HepG2 (cell line): Measurements from ENCODE around the gene FGFR3. TPM values are rescaled to one million over a fixed set of nuclear protein-coding genes. Genes with fewer than 3 reads are reported as not detected.

Experiments
- ATAC-seq: fragments of 200-7000 bp; cut with Tn5 transposase; 3 replicates; pipeline ENCODE4 v1.9.1; 2020; ENCODE audit warnings: mild to moderate bottlenecking, moderate library complexity
- BruUV-seq: library from RNA; stranded (reverse); fragments of 400-500 nt; replicated peaks from 2 replicates; lab custom pipeline; 2021; lab: Mats Ljungman, UMichigan
- CTCF ChIA-PET: fragments of 300-600 bp; formaldehyde crosslinking; extraction: SDS; loops from one replicate; lab custom pipeline; 2021; ENCODE audit warnings: low total read pairs, inconsistent platforms, low intra/inter-chr PET ratio; lab: Yijun Ruan, JAX
- POLR2A ChIA-PET: fragments of 350-600 bp; sonication (Branson Sonifier 250); formaldehyde crosslinking; loops from one replicate; lab custom pipeline; 2020; ENCODE audit warnings: antibody characterized with exemption, inconsistent platforms; lab: Yijun Ruan, JAX
- DNase-seq: peaks from one replicate; pipeline ENCODE4 v3.0.0-alpha.2; 2015; ENCODE audit warnings: low spot score
- FAIRE-seq: peaks from 3 replicates; lab custom pipeline; 2011; peaks lifted over from hg19 to GRCh38; lab: Jason Lieb, UNC
- H2AFZ ChIP-seq: one replicate; pipeline ENCODE4 v1.6.1; 2011; ENCODE audit warnings: low read length, inconsistent platforms
- H3K27ac ChIP-seq: fragments of 300-600 bp; 3 replicates; pipeline ENCODE4 v1.8.0; 2011; ENCODE audit warnings: mixed run types, mild to moderate bottlenecking, mixed read lengths, low read length, inconsistent platforms; ENCODE audit not compliant: insufficient read depth; ENCODE audit errors: extremely low read length
- H3K27me3 ChIP-seq, 2 experiments: fragments of 200-600 bp in 1 of 2; 2 replicates in 1 of 2; 3 replicates in 1 of 2; pipeline versions ENCODE4 v1.6.0 to v1.8.0; 2011; ENCODE audit warnings: low read length in 2 of 2, mild to moderate bottlenecking in 2 of 2, moderate library complexity in 2 of 2, inconsistent platforms in 1 of 2; ENCODE audit not compliant: insufficient read depth in 2 of 2, control insufficient read depth in 1 of 2
- H3K36me3 ChIP-seq, 2 experiments: fragments of 200-600 bp in 1 of 2; replicated peaks in 1 of 2; 2 replicates in 1 of 2; 3 replicates in 1 of 2; pipeline versions ENCODE4 v1.5.1 to v1.8.0; 2011; ENCODE audit warnings: low read length in 2 of 2, inconsistent platforms in 1 of 2; ENCODE audit not compliant: insufficient read depth in 2 of 2, control insufficient read depth in 1 of 2
- H3K4me1 ChIP-seq: 2 replicates; pipeline ENCODE4 v1.5.1; 2012; ENCODE audit warnings: low read length, inconsistent platforms; ENCODE audit not compliant: insufficient read depth
- H3K4me2 ChIP-seq: 2 replicates; pipeline ENCODE4 v1.6.0; 2011; ENCODE audit warnings: low read depth, low read length, inconsistent platforms
- H3K4me3 ChIP-seq, 3 experiments: fragments of 200-600 bp in 1 of 3; sonication (generic), shearing (Covaris generic) in 1 of 3; replicated peaks in 1 of 3; 2 replicates each; pipeline ENCODE4 v1.5.1; 2011 to 2016; ENCODE audit warnings: low read length in 3 of 3, inconsistent platforms in 2 of 3, low read depth in 2 of 3, mild to moderate bottlenecking in 2 of 3, control low read depth in 1 of 3, mixed read lengths in 1 of 3; ENCODE audit not compliant: insufficient read depth in 1 of 3
- H3K79me2 ChIP-seq: one replicate; pipeline ENCODE4 v1.6.1; 2011; ENCODE audit warnings: low read length, inconsistent platforms; ENCODE audit not compliant: insufficient read depth
- H3K9ac ChIP-seq: 2 replicates; pipeline ENCODE4 v1.6.0; 2011; ENCODE audit warnings: mild to moderate bottlenecking, low read depth, low read length, inconsistent platforms; ENCODE audit not compliant: insufficient read depth
- H3K9me3 ChIP-seq: 2 replicates; pipeline ENCODE4 v1.5.1; 2012; ENCODE audit warnings: mild to moderate bottlenecking, low read length
- H4K20me1 ChIP-seq: 2 replicates; pipeline ENCODE4 v1.6.0; 2011; ENCODE audit warnings: inconsistent platforms, mild to moderate bottlenecking, low read length, moderate library complexity; ENCODE audit not compliant: insufficient read depth
- FOXC1 ChIP-seq: sonication (generic); formaldehyde crosslinking; IDR thresholded peaks from 2 replicates; pipeline ENCODE4 v1.8.0; 2022; ENCODE audit warnings: mild to moderate bottlenecking, missing genetic modification reagents, borderline replicate concordance
- GZF1 ChIP-seq: sonication (generic); formaldehyde crosslinking; IDR thresholded peaks from 2 replicates; pipeline ENCODE4 v1.5.1; 2020; ENCODE audit warnings: mild to moderate bottlenecking, missing genetic modification reagents
- HDAC2 ChIP-seq: sonication (generic); formaldehyde crosslinking; IDR thresholded peaks from 2 replicates; pipeline ENCODE4 v1.4.0; 2020; ENCODE audit warnings: missing genetic modification reagents
- HNRNPL ChIP-seq: fragments of 200-400 bp; formaldehyde crosslinking; IDR thresholded peaks from 2 replicates; pipeline ENCODE4 v1.6.1; 2017; ENCODE audit warnings: mild to moderate bottlenecking, low read depth, low read length
- KLF9 ChIP-seq: IDR thresholded peaks from 2 replicates; pipeline ENCODE4 v1.6.1; 2016; ENCODE audit warnings: low read depth
- MEIS1 ChIP-seq: sonication (generic); formaldehyde crosslinking; IDR thresholded peaks from 2 replicates; pipeline ENCODE4 v1.9.0; 2021; ENCODE audit warnings: mild to moderate bottlenecking, missing genetic modification reagents, moderate library complexity, borderline replicate concordance
- NFE2 ChIP-seq: sonication (generic); formaldehyde crosslinking; IDR thresholded peaks from 2 replicates; pipeline ENCODE4 v1.4.0; 2020; ENCODE audit warnings: missing genetic modification reagents
- RBM22 ChIP-seq: fragments of 200-400 bp; formaldehyde crosslinking; optimal IDR thresholded peaks from 2 replicates; pipeline ENCODE3; 2017; ENCODE audit warnings: mild to moderate bottlenecking, low read length, moderate library complexity
- SP1 ChIP-seq, 2 experiments: fragments of 450-650 bp in 1 of 2; sonication (generic) in 1 of 2; formaldehyde crosslinking in 1 of 2; IDR thresholded peaks; 2 replicates each; pipeline versions ENCODE4 v1.4.0 to v1.6.1; 2016 to 2020; ENCODE audit warnings: missing genetic modification reagents in 1 of 2
- ZBTB38 ChIP-seq: sonication (generic); formaldehyde crosslinking; IDR thresholded peaks from 2 replicates; pipeline ENCODE4 v1.5.1; 2020; ENCODE audit warnings: mild to moderate bottlenecking, missing genetic modification reagents
- ZBTB43 ChIP-seq: sonication (generic); formaldehyde crosslinking; conservative IDR thresholded peaks from 2 replicates; pipeline ENCODE4 v1.4.0; 2020; ENCODE audit warnings: missing genetic modification reagents
- ZNF326 ChIP-seq: sonication (generic); formaldehyde crosslinking; IDR thresholded peaks from 2 replicates; pipeline ENCODE4 v1.4.0; 2020; ENCODE audit warnings: missing genetic modification reagents, borderline replicate concordance
- ZNF513 ChIP-seq: sonication (generic); formaldehyde crosslinking; conservative IDR thresholded peaks from 2 replicates; pipeline ENCODE4 v1.5.0; 2020; ENCODE audit warnings: missing genetic modification reagents
- ZNF543 ChIP-seq: sonication (generic); formaldehyde crosslinking; IDR thresholded peaks from 2 replicates; pipeline ENCODE4 v1.4.0; 2020; ENCODE audit warnings: mild to moderate bottlenecking, missing genetic modification reagents
- ZNF629 ChIP-seq: sonication (generic); formaldehyde crosslinking; conservative IDR thresholded peaks from 2 replicates; pipeline ENCODE4 v1.5.0; 2020; ENCODE audit warnings: missing genetic modification reagents
- ZNF687 ChIP-seq: sonication (generic); formaldehyde crosslinking; IDR thresholded peaks from 2 replicates; pipeline ENCODE4 v1.5.1; 2020; ENCODE audit warnings: mild to moderate bottlenecking, missing genetic modification reagents, moderate library complexity
- ZNF850 ChIP-seq: sonication (generic); formaldehyde crosslinking; conservative IDR thresholded peaks from 2 replicates; pipeline ENCODE4 v1.9.0; 2021; ENCODE audit warnings: mild to moderate bottlenecking, missing genetic modification reagents
- WGBS: methylation state at CpG from one replicate; pipeline ENCODE4 v1.1.6; 2017; ENCODE audit warnings: low lambda C conversion rate; 5-methylcytosine and 5-hydroxymethylcytosine counted together
- in situ Hi-C: cut with HindIII; loops from 2 replicates; pipeline ENCODE4 v1.10.0; 2017; ENCODE audit warnings: low pct_unique_long_range_greater_than_20kb; ENCODE audit not compliant: extremely low pct_ligation_motif_present
- intact Hi-C: fragments of 100-400 bp; cut with micrococcal nuclease; formaldehyde crosslinking; loops from one replicate; pipeline ENCODE4 v1.10.0; 2022; ENCODE audit not compliant: unreplicated experiment
- polyA plus RNA-seq, 8 experiments: library from polyadenylated mRNA; depleted of rRNA in 3 of 8; stranded (reverse) in 7 of 8; unstranded in 1 of 8; fragments of >200 nt; fragmentation: Illumina TruSeq in 4 of 8; extraction: Trizol in 4 of 8; gene quantifications; 2 replicates each; pipeline versions ENCODE4 v1.2.1 to v1.2.3, GENCODE V29; 2011 to 2016; ENCODE audit warnings: low read depth in 4 of 8, missing spikeins in 1 of 8, mixed read lengths in 1 of 8; ENCODE audit not compliant: insufficient read depth in 1 of 8
- total RNA-seq, 5 experiments: library from RNA; depleted of rRNA; stranded (reverse); fragments of >200 nt; fragmentation: Illumina TruSeq; extraction: Trizol; gene quantifications; 2 replicates each; pipeline ENCODE4 v1.2.3, GENCODE V29; 2016; ENCODE audit warnings: low read depth in 1 of 5

The FGFR3 gene
- total and polyA plus RNA-seq, 2 of the 13 experiments (the other 11 are each of a cell fraction or from before 2014, with no cell fraction given) = 103 to 109 TPM

- H3K79me2 ChIP-seq = no peaks in the 10 kb centered on the region
- POLR2A ChIA-PET = interaction anchor here (0.7 to 34.3 kb wide), 8 partner anchors 8 to 105 kb away, joined by 3 to 1258 read pairs (median 5); partner anchors contain the start of gene FGFR3
- no peaks in the 10 kb centered on the region for H4K20me1 ChIP-seq
- no peaks in the 10 kb centered on the region; a peak in 1 of 5 replicates for H3K27me3 ChIP-seq
- no TSS peak for BruUV-seq
- no peak overlapping the region for H3K4me3 ChIP-seq
- H3K27ac ChIP-seq = no peak overlapping the region
- DNase-seq (no peak), ATAC-seq (no peak), FAIRE-seq (no peak)
- H3K9ac ChIP-seq = no peak overlapping the region
- peak overlapping the region; percentile 49; the same call in 1 of the 2 replicates for H3K4me2 ChIP-seq
- no peaks in the 10 kb centered on the region for H3K9me3 ChIP-seq
- H3K36me3 ChIP-seq = no peaks in the 10 kb centered on the region
- CTCF ChIA-PET = no interaction called here
- in situ Hi-C loops = loop anchor here (10.0 kb wide), 1 partner anchor 46 kb away; no protein-coding TSS in a partner anchor
- no peak overlapping the region for H2AFZ ChIP-seq
- 92% methylated on average over 13 of the region's 27 CpGs for WGBS
- peaks cover 88% of the 10 kb centered on the region for H3K4me1 ChIP-seq
- intact Hi-C loops = no loop called here
- TF ChIP-seq MEIS1 (CRISPR knock-in tag) (no peak), RBM22 (peak; percentile 14), KLF9 (no peak), ZNF629 (CRISPR knock-in tag) (no peak), ZBTB38 (CRISPR knock-in tag) (peak; percentile 8; the same call in 1 of the 2 replicates), GZF1 (CRISPR knock-in tag) (no peak), ZNF543 (CRISPR knock-in tag) (0 out of 2 replicates have a peak, but pooled peaks have one; percentile 26), ZBTB43 (no peak), ZNF326 (CRISPR knock-in tag) (0 out of 2 replicates have a peak, but pooled peaks have one; percentile 50), ZNF850 (no peak), SP1 (IDR thresholded peaks at IDR 0.05) (no peak), SP1 (CRISPR knock-in tag; IDR thresholded peaks at IDR 0.05) (no peak), HDAC2 (CRISPR knock-in tag) (no peak), FOXC1 (CRISPR knock-in tag) (no peak), HNRNPL (peak; percentile 82), ZNF513 (CRISPR knock-in tag) (no peak), NFE2 (CRISPR knock-in tag) (no peak), ZNF687 (CRISPR knock-in tag) (peak; percentile 13; the same call in 1 of the 2 replicates)
Observed at GRCh38 chr4:1758306-1759121, 34.6 kb upstream of the FGFR3 start.
